Hepatic stellate cell (primary cell): ENCODE results near the gene KIAA0825.
"Not testable (repeated sequence)": the region's sequence is repeated elsewhere in the genome, so short reads cannot be mapped to it uniquely, and the experiment has no call there.

Source experiments
- DNase-seq: peaks from one replicate; pipeline ENCODE4 v3.0.0; 2011; ENCODE audit warnings: low spot score

The KIAA0825 gene

DNA sequence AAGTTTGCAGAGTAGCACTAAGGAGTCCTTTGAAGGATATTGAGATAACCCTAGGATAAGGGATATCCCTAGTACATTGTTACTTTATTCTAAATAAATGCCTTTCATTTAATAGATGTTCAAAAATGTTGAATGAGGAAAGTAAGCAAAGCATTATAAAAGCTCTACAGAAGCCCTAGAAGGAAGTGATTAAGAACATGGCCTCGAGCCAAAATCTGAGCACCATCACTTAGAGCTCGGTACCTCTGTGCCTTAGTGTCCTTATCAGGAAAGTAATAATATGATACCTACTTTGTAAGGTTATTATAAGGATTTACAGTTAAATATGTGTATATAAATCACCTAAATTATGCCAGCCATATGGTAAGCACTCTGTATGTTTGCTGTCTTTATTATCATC, 242.6 kb downstream of the KIAA0825 start:
- no peak for DNase-seq

DNA sequence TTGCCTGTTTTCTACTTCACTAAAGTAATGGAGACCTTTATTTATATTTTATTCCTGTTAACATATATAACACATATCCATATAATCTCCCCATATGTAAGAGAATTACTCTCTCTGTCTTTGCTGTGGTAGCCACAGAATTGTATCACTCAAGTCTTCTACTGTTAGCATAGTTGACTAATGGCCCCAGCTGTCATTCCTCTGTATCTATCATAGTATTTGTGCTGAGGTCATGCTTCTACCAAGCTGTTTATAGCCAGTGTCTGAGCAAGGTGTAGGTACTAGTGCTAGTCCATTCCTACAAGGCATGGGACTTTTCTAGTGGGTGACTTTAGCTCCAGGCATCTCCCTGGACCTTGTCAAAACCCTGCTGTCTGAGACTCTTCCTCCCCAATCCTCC, 244.1 kb downstream of the KIAA0825 start:
- DNase-seq: no peak

DNA sequence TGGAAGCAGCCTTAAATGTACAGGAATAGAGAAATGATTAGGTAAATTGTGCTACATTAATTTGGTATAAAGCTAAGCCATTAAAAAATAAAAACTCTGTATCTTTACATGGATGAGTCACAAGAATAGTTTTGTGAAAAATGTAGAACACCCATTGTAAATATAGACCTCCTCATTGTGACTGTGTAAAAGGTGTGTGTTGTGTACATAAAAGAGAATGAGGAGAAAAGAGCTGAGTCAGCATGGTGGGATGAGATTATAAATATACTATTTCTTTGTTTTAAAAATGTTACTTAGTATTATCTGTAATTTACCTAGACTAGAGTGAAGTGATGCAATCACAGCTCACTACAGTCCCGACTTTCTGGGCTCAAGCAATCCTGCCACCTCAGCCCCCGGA, 250.5 kb downstream of the KIAA0825 start:
- no peak for DNase-seq

- no peak for DNase-seq
Observed at GRCh38 chr5:94366811-94367210, 251.6 kb downstream of the KIAA0825 start.

GRCh38 chr5:94362857-94363256, 255.5 kb downstream of the KIAA0825 start:
- no peak for DNase-seq

DNA sequence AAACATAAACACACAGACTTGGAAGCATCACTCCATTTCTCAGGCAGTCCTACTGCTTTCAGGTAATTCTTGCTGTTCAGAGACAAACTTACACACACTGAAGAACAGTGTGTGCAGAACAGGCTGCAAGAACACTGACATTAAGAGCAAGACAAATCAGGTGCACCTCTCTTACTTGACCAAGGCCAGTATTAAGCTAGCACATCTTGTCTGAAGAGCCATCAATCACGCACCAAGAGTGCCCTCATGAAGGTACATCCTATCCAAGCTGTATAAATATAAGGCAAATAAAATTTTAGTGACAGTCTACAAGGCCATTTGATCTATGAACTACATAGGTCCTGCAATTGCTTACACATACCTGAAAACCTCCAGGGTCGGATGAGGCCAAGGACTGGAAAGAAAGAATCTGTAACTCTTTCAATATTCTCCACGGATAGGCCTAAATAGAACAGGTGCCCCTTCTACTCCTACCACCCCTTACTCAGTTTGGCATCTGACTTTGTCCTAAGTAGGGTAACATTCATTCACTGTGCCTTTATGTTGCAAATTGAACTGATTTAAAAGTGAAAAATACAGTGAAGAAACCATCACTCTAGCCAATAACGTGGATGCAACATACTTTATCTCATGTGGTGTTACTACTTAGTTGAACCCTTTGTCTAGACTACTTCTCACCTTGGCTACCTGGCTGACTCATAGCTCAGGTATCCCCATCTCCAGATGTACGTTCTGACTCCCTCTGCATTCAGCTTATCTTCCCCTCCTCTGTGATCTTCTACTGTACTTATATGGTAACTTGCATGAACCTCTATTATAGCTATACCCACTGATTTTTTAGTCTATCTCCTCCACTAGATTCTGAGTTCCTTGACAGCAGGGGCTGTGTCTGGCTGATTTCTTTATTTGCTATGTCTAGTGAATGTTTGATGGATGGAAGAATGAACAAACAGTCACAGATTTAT, 256.3 kb downstream of the KIAA0825 start:
- no peak for DNase-seq

DNA sequence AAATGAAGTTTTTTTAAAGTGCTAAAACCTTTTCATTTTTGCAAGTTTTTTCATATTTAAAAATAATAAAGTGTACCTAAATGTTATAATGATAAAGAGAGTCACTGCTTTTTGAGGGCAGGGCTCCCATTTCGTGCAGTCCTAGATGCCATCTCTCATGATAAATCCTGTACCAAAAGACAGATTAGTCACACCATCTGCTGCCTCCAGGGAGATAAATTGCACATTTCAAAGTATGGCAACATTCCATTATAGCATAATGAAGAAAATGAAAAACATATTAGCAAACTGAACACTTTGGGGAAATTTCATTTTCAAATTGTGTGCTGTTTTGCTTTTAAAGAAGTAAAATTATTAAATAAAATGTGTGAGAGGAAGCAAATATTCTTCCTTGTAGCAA, 257.2 kb downstream of the KIAA0825 start:
- DNase-seq: no peak

DNA sequence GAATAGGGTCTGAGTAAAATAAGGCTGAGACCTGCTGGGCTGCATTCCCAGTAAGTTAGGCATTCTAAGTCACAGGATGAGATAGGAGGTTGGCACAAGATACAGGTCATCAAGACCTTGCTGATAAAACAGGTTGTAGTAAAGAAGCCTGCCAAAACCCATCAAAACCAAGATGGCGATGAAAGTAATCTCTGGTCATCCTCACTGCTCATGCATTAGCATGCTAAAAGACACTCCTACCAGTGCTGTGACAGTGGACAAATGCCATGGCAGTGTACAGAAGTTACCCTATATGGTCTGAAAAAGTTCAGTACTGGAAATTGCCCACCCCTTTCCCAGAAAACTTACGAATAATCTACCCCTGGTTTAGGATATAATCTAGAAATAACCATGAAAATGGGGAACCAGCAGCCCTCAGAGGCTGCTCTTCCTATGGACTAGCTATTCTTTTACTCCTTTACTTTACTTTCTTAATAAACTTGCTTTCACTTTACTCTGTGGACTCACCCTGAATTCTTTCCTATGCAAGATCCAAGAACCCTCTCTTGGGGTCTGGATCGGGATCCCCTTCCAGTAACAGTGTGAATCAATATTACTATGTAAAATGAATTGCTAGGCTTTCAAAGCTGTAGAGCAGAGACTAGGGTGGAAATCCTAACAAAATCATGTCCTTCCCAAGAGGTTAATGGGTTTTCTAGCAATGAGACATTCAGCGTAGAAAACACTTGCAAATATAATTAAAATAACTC, 257.8 kb downstream of the KIAA0825 start:
- DNase-seq: no peak

GRCh38 chr5:94359880-94360279, 258.5 kb downstream of the KIAA0825 start:
- no peak for DNase-seq

GRCh38 chr5:94355811-94356210, 262.6 kb downstream of the KIAA0825 start:
- DNase-seq: no peak

DNA sequence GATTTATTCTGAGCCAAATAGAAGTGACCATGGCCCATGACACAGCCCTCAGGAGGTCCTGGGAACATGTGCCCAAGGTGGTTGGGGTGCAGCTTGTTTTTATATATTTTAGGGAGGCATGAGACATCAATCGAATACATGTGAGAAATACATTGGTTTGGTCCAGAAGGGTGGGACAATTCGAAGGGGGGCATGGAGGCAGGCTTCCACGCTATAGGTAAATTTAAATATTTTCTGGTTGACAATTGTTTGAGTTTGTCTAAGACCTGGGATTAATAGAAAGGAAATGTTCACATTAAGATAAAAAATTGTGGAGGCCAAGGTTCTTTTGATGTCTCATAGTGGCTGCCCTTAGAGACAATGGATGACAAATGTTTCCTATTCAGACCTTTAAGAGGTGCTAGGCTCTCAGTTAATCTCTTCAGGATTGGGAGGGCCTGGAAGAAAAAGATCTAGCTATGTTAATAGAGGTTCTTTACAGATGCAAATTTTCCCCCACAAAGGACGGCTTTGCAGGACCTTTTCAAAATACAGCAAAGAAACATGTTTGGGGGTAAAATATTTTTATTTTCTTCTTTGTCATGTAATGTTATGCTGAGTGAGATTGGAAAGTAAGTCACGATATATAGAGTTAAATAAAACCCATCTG, 263.4 kb downstream of the KIAA0825 start:
- not testable (repeated sequence) for DNase-seq

GRCh38 chr5:94353605-94354004, 264.8 kb downstream of the KIAA0825 start:
- DNase-seq: no peak

DNA sequence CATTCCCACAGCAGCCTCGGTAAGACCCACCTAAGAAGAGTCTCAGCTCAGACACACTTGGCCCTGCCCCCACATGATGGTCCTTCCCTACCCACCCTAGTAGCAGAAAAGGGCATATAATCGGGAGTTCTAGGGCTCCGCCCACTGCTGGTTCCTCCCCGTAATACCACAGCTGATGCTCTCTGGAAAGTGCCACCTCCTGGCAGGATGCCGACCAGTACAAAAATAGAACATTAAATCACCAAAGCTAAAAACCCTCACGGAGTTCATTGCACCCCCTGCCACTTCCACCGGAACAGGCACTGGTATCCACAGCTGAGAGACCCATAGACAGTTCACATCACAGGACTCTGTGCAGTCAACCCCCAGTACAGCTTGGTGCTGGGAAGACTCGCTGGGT, 271.3 kb downstream of the KIAA0825 start:
- DNase-seq: no peak

DNA sequence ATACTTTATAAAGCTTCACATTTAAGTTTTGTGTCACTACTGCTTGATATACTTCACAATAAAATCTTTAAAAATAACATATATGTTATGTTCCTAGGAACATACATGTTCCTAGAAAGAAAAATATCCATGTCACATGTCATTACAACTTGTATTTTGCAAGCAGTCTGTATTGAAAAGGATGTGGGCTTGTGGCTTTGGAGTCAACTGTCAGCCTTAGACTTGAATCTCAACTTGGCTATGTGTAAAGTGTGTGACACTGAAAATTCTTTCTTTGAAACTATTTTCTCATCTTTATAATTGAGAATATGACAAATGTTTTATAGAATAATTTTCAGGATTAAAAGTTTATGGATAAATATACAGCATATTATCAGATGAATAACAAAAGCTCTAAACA, 273.1 kb downstream of the KIAA0825 start:
- DNase-seq: no peak

- no peak for DNase-seq
Observed at GRCh38 chr5:94337617-94338016, 280.8 kb downstream of the KIAA0825 start.

DNA sequence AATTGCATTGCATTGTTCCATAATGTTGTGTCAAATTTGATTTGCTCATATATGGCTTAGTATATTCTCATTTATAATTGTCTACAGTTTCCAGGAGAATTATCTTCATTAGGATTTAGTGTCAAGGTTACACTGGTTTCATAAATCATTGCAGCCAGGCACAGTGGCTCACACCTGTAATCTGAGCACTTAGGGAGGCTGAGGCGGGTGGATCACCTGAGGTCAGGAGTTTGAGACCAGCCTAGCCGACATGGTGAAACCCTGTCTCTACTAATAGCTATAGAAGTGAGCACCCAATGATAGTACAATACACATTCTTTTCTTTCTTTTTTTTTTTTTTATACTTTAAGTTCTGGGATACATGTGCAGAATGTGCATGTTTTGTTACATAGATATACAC, 282.5 kb downstream of the KIAA0825 start:
- no peak for DNase-seq

GRCh38 chr5:94329115-94329514, 289.3 kb downstream of the KIAA0825 start:
- no peak for DNase-seq

GRCh38 chr5:94326586-94326985, 291.8 kb downstream of the KIAA0825 start:
- DNase-seq: no peak

DNA sequence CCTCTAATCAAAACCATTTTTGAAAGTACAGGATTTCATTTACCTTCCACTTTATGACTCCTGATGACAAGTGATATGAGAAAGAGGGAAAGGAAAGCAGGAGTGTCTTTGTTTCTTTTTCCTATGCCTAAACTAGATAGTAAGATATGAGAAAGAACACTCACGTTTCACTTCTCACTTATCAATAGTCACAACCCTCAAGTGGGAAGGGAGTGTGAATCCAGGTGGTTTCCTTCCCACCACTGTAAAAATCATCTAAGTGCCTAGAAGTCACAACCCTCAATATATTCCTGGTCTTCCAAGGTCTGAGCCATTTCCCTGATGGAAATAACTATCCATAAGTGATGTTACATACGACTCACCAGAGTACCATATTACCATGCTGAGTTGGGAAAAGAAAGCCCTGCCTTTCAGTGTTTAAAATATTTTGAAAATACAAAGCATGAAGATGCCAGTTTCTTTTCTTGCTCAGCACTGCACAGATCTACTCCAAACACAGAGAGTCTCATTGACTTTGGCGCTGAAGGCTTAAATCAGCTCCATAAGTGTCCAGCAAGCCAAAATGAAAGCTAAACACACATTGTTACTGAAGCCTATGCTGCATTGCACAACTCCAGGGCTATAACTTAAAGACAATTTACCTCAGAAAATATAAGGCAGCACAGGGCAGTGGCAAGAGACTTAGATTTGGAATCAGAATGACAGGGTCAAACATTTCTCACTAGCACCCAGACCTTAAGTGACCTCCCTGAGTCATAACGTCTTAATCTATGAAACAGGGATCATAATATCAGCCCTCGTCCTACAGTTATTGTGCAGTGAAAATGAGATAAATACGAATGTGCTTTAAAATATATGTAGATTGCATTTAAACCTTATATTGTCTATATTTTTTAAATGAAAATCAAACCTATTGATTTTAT, 301.2 kb downstream of the KIAA0825 start:
- DNase-seq: no peak

GRCh38 chr5:94314460-94315131, 303.8 kb downstream of the KIAA0825 start:
- DNase-seq: no peak

- DNase-seq: no peak
Observed at GRCh38 chr5:94313696-94314095, 304.7 kb downstream of the KIAA0825 start.
